HG02970 (cell line): ENCODE data around the gene DVL1.
"Not testable (repeated sequence)": the region's sequence is repeated elsewhere in the genome, so short reads cannot be mapped to it uniquely, and the experiment has no call there.

Experiments used
- ATAC-seq: cut with Tn5 transposase; IDR thresholded peaks from one replicate; pipeline ENCODE4 v1.9.1; 2021; ENCODE audit warnings: mild to moderate bottlenecking, moderate library complexity, moderate number of reproducible peaks; ENCODE audit not compliant: unreplicated experiment, low FRiP score

Gene DVL1

GRCh38 chr1:1349256-1350012 lies at the start of gene DVL1:
DVL1 (minus strand) TSS chr1:1349418; CDS start chr1:1349065, 353 bp downstream.
- ATAC-seq = peak; percentile 67

- ATAC-seq = peak; percentile 6
These were observed 49.5 kb upstream of the DVL1 start for GRCh38 chr1:1398677-1399186.

GRCh38 chr1:1397839-1398523 lies 48.8 kb upstream of the DVL1 start:
- ATAC-seq = no peak

DNA sequence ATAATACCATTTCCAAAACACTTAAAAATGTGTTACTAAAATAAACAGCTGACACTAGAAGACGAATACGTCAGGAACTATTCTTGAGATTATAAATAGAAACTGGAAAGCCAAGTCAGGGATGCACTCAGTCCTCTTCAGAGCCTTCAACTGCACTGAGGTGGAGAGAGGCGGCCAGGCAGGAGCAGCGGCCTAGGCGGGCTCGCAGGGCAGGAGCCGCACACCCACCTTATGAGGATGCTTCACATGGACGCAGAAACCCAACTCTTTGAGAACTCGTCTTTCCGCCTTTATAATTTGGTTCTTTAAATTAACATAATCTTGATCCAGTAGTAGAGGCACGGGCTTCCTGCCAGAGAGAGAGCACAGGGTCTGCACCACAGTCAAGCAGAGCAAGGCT lies 45.9 kb upstream of the DVL1 start:
- no peak for ATAC-seq

GRCh38 chr1:1394116-1394515 lies 44.9 kb upstream of the DVL1 start:
- ATAC-seq = no peak

GRCh38 chr1:1393428-1393827 lies 44.2 kb upstream of the DVL1 start:
- ATAC-seq = no peak

DNA sequence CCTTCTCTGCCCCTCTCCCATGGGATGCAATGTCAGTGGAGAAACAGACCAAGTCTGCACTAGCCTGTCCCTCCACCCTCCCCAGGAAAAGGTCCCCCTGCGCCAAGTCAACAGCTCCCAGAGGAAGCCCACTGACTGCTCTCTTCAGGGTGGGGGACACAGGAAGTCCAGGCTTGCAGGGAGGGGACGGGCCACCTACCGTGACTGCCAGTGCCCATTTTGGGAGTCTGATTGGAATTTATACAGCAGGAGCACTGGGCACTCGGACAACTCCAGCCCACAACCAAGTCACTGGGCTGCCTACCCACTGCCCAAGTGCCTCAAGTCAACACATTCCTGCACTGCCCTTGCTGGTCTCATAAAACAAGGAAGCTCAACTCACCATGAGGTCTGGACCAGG lies 43.8 kb upstream of the DVL1 start:
- no peak for ATAC-seq

DNA sequence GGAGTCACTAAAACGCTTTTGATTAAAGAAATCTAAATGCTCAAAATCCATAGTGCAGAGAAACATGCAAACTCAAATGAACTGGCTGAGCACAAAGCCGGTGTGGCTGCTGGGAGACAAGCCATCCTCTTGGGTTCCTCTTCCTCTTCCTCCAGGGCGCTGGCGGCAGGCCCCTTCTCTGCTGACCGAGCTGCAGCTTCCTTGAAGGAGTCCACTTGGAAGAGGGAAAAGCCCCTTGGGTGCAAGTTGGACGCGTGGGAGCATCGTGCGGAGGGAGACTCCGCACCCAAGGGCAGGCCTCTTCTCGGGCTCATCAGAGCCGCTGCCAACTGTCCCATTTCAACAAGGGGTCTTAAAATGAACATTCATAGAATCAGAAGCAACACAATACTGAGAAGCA lies 42.0 kb upstream of the DVL1 start:
- ATAC-seq = no peak

- ATAC-seq = no peak
These were observed 41.5 kb upstream of the DVL1 start for GRCh38 chr1:1390675-1391074.

DNA sequence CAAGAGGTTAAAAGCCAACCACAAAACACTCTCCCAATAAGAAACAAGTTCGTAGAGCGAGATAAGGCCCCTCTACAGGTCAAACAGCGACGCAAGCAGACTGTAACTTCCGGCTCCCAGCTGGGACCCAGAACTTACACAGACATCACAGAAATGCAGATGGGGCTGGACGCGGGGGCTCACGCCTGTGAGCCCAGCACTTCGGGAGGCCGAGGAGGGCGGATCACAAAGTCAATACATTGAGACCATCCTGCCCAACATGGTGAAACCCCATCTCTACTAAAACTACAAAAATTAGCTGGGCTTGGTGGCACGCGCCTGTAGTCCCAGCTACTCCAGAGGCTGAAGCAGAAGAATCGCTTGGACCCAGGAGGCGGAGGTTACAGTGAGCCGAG lies 38.9 kb upstream of the DVL1 start:
- no peak for ATAC-seq

GRCh38 chr1:1387098-1388077 lies 38.2 kb upstream of the DVL1 start:
- ATAC-seq = no peak

GRCh38 chr1:1385931-1386330 lies 36.7 kb upstream of the DVL1 start:
- ATAC-seq = no peak

DNA sequence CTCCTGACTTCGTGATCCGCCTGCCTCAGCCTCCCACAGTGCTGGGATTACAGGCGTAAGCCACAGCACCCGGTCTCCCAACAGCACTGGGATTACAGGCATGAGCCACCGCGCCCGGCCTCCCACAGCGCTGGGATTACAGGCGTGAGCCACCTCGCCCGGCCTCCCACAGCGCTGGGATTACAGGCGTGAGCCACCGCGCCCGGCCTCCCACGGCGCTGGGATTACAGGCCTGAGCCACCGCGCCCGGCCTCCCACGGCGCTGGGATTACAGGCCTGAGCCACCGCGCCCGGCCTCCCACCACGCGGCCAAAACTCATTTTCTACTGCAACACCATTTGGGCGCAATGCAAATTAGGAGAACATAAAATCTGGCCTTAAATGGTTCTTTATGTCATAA lies 36.1 kb upstream of the DVL1 start:
- ATAC-seq = not testable (repeated sequence)

DNA sequence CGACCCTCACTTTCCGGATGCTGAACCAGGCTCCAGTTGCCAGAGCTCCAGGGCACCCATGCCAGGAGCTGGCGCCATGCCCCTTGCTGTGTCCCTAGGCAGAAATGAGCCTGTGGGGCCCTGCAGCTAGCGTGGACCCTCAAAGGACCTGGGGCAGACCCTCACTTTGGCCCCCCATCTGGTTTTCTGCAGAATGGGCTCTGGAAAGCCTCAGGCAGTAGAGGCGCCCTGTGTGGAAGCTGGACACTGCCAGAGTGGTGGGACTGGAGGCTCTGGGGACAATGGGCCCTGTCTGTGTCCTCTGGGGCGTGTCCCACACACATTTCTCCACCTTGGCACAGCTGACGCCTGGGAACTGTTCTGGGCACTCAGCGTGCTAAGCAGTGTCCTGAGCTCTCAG lies 32.1 kb upstream of the DVL1 start:
- ATAC-seq = no peak

GRCh38 chr1:1380860-1381259 lies 31.6 kb upstream of the DVL1 start:
- no peak for ATAC-seq

- ATAC-seq = no peak
These were observed 28.5 kb upstream of the DVL1 start for GRCh38 chr1:1377540-1378205.

DNA sequence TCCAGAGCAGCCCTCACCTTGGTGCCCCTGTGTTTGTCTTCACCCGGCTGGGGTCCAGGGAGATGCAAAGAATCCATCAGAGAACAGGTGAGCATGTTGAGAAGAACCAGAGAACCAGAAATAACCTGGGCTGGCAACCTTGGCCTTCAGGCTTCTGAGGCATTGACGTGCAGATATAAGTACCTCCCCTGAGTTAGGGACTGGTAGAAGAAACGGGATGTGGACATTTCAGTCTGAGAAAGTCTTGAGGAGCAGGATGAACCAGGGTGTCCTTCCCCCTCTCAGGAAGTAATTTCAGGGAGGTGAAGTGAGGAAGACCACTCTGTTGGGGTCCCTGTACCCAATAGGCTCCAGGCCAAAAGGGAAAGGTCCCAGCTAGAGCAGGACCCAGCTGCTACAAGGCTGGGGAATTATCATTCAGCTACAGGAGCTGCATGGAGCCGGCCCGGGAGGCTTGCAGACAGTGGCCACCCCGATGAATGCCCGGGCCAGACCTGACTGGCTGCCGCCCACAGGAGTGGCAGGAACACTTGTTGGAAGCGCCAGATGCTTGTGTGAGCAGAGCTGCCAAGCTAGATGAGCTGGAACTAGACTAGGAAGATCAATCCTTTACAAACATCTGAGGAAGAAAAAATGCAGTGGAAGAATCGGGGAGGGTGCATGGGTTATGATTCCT lies 27.5 kb upstream of the DVL1 start:
- no peak for ATAC-seq

DNA sequence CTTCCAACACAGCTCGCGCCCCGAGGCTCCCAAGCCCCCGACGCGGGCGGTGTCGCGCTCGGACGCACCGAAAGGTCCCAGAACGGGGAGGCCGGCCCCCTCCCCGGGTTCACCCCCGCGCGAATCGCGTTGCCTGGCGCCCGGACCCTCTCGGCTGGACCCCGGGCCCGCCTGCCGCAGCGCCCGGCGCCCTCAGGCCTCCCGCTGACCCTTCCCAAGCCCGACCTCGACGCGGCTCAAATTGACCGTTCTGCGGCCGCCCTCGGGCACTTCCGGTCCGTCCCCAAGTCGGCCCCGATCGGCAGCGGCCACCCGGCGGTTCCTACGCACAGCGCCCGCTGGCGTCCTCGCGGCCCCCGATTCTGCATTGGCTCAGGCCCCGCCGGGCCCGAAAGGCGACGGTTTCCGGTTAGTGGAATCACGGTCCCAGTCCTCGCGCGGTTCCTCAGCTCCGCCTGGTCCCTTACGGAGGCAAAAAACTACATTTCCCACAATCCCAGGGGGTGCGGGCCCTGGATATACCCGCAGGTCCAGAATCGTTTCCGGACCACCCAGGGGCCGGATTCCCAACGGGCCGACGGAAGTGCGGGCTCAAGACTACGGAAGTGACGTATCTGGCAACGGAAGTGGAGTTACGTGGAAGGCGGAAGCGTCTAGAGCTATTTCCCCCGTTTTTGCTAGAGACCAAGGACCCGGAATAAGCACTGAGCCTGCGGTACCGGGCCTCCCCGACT lies 25.9 kb upstream of the DVL1 start, which contains the start of gene AURKAIP1:
Gene AURKAIP1, minus strand, starts transcription at position 279 of the 734 bp plus-strand sequence. CDS start 451 bp downstream, outside the sequence.
- peak; percentile 89 for ATAC-seq

- ATAC-seq = no peak
These were observed 25.3 kb upstream of the DVL1 start for GRCh38 chr1:1374589-1374928.
